Dedifferentiated amniotic fluid mesenchymal stem cell (primary cell): ENCODE data around the gene ZNF618.

Experiments
- DNase-seq: peaks from one replicate; pipeline ENCODE4 v3.0.0-alpha.2; 2016; ENCODE audit errors: extremely low spot score

The ZNF618 gene

DNA sequence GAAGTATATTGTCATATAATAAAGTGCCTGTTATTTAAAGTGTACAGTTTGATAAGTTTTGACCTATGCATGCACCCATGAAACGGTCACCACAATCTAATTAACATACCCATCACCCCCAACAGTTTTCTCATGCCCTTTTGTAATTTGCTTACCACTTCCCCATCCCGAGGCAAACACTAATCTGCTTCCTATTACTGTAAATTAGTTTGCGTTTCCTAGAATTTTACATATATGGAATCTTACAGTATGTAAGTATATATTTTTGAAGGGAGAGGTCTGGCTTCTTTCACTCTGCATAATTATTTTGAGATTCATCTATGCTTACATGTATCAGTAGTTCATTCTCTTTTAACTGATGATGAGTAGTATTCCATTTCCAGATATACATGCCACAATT, 145.5 kb downstream of the ZNF618 start:
- no peak for DNase-seq

DNA sequence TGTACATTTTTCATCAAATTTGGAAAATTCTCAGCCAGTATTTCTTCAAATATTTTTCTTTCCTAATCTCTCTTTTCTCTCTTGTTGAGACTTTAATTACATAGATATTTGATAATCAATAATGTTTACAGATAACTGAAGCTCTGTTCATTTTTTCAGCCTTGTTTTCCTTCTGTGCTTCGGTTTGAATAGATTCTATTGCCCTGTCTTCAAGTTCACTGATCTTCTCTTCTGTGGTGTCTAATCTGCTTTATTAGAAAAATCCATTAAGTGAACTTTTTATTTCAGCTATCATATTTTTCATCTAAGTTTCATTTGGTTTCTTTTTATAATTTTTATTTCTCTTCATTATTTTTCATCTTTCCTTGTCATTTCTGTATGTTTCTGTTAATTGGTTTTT, 147.9 kb downstream of the ZNF618 start:
- DNase-seq, result no peak

- no peak for DNase-seq
These were observed 149.2 kb downstream of the ZNF618 start for GRCh38 chr9:114025196-114025753.

DNA sequence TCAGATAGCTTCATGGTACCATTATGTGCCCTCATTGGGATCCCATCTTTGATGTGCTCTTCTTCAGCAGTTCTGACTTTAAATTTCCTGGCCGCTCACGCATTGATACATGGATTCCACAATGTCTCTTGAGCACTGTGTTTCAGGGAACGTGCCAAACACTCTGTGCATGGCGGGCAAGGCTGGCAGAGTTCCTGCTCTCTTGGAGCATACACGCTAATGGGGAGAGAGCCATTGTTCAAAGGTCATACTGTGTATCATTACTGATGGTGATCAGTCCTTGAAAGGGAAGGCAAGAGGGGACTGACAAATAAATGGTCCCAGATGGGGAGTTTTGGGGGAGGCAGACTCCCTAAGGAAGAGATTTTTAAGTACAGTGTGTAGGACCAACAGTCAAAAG, 149.7 kb downstream of the ZNF618 start:
- no peak for DNase-seq

- DNase-seq, result no peak
These were observed 150.2 kb downstream of the ZNF618 start for GRCh38 chr9:114026335-114026734.

DNA sequence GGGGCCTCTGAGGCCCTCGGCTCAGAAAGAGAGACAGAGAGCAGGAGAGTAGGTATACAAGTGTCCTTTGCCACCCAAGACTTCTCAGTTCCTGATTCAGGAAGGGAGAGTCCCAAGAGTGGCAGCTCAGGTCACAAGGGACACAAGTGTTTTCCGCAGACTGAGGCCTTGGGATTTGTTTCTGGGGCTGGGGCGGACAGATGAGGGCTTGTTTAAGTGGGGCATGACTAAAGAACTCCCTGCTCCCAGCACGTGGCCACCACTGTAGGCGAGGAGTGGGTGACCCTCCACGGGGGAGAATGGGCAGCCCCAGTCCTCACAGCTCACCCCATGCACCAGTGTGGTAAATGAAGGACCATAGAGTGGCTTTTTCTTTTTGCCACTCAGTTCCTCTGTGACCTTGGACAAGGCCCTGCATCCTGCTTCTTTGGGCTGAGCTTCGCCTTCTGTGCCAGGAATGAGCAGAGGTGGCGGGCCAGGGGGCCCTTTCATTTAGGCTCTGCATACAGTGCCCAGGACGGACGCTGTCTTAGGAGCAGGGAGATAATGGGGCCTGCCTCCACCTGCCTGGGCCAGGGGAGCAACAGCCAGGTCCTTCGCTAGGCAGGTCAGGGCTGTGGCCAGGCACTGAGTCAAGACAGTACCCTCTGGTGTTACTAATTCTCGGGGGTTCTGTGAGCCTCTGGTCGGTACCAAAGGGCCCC, 151.2 kb downstream of the ZNF618 start:
- no peak for DNase-seq

DNA sequence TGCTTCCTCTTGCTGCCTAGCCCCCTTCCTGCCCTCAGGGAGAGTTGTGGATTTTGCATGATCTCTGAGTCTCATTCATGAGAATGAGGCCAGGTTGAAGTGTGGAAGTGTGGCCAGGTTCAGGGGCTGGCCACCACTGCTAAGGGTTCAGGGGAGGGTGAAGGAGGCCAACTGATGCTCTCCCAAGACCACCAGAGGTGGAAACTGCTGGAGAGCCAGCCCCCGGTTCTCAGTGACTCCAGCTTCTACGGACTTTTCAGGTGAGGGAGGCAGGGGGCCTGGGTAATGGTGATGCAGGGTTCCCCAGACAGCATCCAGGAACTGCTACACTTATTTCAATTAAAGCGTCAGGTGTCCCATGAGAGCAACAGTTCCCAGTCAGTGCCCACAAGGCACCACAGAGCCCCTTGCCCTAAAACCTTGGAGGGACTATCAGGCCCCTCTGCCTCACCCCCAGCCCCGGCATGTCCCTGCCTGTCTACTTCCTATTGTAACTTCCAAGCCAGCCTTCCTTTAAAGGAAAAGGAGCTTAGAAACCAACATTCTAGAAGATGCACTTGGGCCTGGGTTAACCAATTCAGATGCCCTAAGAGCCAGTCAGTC, 151.9 kb downstream of the ZNF618 start:
- DNase-seq, result no peak

DNA sequence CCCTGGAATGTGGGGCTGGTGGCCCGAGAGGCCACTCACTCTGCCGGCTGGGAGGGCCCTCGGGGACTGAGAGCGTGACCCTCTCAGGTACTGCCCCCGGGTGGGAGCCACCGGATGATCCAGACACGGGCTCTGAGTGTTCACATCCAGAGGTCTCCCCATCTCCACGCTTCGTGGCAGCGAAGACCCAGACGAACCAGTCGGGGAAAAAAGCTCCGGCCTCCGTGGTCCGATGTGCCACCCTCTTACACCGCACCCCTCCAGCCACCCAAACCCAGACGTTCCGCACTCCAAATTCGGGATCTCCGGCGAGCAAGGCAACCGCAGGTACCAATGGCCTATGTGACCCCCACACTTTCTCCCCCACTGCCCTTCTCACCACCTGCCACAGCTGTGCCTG, 152.5 kb downstream of the ZNF618 start:
- DNase-seq, result no peak

DNA sequence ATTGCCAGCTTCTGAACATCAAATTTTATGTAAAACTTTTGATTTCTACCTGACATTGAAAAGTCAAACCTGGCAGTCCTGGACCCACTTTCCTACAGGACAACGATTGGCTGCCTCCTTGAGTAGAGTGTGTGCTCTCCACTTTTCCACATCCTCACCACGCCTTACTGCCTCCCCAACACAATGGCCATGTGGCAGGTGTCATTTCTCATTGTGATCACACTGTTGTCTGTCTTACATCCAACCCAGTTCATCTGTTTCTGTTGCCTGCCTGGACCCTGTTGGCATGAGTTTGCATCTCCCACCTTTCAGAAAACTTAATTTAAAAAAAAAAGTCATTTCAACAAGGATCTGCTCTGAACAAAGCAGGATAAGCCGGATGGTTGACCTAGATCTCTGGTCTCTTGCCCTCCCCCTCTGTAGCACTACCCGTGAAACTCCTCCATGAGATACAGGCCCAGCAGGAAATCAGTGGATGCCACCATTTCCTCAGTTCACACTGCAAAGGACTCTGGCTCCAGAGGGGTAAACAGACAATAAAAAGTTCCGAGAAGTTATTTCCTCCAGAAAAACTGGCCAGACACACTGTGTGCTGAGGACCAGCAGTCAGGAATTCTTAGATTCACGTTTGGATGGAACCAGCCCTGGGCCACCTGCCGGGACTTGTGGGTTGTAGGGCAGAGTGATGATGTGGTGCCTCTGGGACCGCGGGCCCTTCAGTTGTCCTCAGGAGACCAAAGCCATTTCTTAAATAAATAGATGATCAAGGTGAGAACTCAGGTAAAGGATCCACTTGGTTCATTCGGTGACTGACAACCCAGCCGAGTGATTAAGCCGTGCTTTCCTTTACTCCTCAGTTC, 153.4 kb downstream of the ZNF618 start:
- no peak for DNase-seq

DNA sequence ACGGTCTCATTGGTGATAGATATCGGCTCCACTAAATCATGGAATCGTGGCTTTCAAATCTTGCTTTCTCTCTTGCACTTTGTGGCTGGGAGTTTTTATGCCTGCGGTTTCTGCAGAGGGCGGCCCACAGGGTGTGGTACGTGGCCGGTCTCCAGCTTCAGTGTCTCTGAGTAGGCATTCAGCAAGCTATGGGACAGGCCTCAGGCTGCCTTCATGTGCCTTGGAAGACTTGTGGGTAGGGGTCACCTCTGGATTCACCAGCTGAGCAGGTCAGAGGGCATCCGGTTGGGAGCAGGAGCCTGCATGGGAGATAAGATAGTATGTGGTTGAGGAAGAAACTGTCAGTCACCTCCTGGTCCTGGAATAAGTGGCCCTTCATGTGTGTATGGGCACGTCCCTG, 154.3 kb downstream of the ZNF618 start:
- no peak for DNase-seq

- no peak for DNase-seq
These were observed 155.0 kb downstream of the ZNF618 start for GRCh38 chr9:114031037-114031630.

GRCh38 chr9:114031948-114032840, 156.1 kb downstream of the ZNF618 start:
- no peak for DNase-seq

GRCh38 chr9:114033397-114034103, 157.4 kb downstream of the ZNF618 start:
- no peak for DNase-seq

- no peak for DNase-seq
These were observed 158.1 kb downstream of the ZNF618 start for GRCh38 chr9:114034196-114034595.

DNA sequence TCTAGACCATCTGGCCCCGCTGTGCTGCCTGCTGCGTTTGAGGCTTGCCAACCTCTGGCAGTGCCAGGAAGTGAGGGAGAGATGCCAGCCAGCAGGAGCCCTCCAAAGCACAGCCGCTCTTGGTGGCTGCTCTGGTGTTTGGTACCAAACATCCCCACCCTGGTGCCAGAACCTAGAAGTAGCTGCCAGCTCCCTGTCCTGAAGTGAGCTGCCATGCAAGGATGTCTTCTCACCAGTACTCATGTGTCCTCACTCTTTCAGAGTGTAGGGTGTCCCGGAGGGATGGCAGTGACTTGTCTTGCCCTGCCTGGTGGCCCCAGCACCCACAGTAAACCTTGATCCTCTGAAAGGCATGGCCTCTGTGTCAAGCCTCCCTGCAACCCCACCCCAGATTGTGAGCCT, 158.6 kb downstream of the ZNF618 start:
- no peak for DNase-seq

- DNase-seq, result no peak
These were observed 159.2 kb downstream of the ZNF618 start for GRCh38 chr9:114035221-114035844.

DNA sequence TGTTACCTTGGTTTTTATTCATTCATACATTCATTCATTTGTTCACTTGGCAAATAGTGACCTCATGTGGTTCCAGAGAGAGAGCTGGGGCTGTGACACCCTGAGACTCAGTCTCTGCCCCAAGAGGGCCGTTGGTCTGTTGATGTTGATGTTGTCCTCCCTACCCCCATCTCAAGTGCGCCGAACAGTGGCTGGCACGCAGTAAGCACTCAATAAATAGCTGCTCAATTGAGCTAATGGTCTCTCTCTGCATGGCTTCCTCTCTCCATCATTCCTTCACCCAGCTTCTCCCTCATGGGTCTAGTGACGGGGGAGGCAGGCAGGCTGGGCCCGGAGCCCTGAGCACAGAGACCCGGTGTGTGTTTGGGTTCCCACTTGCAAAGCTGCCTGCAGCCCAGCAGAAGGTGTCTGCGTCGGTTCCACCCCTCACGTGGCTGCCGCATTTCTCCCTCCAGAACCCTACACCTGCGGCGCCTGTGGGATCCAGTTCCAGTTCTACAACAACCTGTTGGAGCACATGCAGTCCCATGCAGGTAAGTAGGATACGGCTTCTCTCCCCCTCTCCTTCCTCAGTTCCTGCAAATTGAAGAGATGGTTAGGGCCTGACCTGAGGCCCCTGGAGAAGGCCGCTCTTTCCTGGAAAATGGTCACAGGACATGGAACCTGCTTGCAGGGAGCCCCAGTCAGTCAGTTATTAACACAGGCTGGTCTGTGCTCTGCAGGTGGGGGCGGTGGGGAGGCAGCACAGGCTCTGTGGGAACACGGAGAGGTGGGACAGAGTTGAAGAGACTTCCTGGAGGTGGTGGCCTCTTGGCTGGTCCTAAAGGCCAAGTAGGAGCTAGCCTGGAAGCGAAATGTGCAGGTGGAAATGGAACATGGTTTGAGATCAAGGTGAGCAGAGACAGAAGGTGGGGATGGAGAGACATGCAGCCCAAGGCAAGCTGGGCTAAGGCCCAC, 160.0 kb downstream of the ZNF618 start:
- no peak for DNase-seq

GRCh38 chr9:114037249-114037648, 161.1 kb downstream of the ZNF618 start:
- DNase-seq, result no peak
